ENCODE results near the gene OSBP2.

- TF ChIP-seq CTCF (IDR thresholded peaks at IDR 0.05) (no peak), EP300 (IDR thresholded peaks at IDR 0.05) (no peak), POLR2A (IDR thresholded peaks at IDR 0.05; ENCODE audit: low read length) (no peak), MAX (IDR thresholded peaks at IDR 0.05) (no peak), CEBPB (IDR thresholded peaks at IDR 0.05) (no peak), PHF8 (IDR thresholded peaks at IDR 0.05; ENCODE audit: borderline replicate concordance, low read depth) (no peak), EHMT2 (IDR thresholded peaks at IDR 0.05; ENCODE audit: low read depth) (no peak), JUN (IDR thresholded peaks at IDR 0.05) (no peak), E2F6 (IDR thresholded peaks at IDR 0.05; ENCODE audit: borderline replicate concordance, low read depth) (no peak), MYC (IDR thresholded peaks at IDR 0.05; ENCODE audit: borderline replicate concordance, low read length) (no peak), CBX2 (IDR thresholded peaks at IDR 0.05; ENCODE audit: borderline replicate concordance, low read depth) (no peak)
Observed at GRCh38 chr22:30892731-30893221, 198.1 kb downstream of the OSBP2 start.

Measured in A549 (cell line).